ENCODE results near the gene PPP1R12C.

PPP1R12C gene

DNA sequence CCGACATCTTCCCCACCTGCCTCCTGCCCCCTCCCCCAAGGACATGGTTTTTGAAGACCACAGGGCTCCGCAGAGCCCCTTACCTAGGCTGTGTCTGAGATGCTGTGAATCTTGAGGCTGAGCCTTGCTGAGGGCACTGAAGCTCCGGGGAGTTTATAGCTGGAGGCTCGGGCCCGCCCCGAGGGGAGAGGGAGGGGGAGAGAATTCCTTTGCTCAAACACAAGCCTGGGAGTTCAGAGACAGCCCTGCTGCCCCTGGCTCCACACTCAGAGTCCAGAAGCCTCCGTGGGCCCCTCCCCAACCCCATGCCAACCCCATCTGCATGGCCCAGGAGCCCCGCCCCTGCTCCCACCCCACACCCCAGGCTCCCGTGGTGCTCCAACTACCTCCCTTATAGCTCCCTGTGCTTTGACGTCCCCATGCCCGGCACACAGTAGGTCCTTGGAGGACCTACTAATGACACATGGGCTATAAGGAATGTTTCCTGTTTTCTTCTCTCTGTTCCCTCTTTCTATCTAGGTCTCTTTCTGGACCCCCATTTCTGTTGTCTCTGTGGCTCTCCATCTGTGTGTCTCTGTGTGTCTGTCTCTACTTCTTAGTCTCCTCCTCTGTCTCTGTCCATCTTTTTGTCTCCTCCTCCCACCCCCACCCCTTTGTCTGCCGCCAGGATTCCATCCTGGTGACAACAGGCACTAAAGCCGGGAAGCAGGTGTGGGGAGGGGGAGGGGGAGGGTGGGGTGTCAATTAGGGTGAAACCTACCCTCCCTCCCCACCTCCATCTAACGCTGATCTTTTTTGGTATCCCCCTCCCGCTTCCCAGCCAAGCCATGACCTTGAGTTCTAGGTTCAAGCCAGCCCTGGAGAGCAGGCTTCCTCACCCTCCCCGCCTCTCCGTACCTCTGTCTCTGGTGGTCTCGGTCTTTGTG, 31.9 kb upstream of the PPP1R12C start, which contains the start of gene TNNT1:
TSS of gene TNNT1 (minus strand) at position 129 of the 926 bp plus-strand sequence. CDS start 2,049 bp downstream, outside the sequence.
- no peak within 1 kb of the TSS for H2BK15ac ChIP-seq (ENCODE audit: low read length)
- H3K9ac ChIP-seq (ENCODE audit: low read depth, low read length, poor library complexity): no peak within 1 kb of the TSS
- H3K79me1 ChIP-seq (ENCODE audit: low read depth, low read length): no peaks in the 10 kb centered on the region
- no CpG with 5 or more reads among the region's 18 CpGs for WGBS, 2 donors (ENCODE audit: extremely low coverage in 2 of 2, insufficient read length in 2 of 2, insufficient replicate concordance in 1 of 2)
- H2AK5ac ChIP-seq (ENCODE audit: low read depth, low read length): peak within 1 kb of the TSS; percentile 21
- H2BK120ac ChIP-seq (ENCODE audit: low read depth, low read length): no peak within 1 kb of the TSS
- no peak within 1 kb of the TSS for H3K23ac ChIP-seq (ENCODE audit: low read depth, low read length, poor library complexity)
- H3K14ac ChIP-seq (ENCODE audit: low read length): no peak within 1 kb of the TSS
- peak within 1 kb of the TSS; percentile 50 for H3K27ac ChIP-seq (replicated peaks; ENCODE audit: low read length)
- no peak within 1 kb of the TSS for H3K4ac ChIP-seq (ENCODE audit: low read length)
- H3K36me3 ChIP-seq (replicated peaks in 1 of 2; ENCODE audit: control insufficient read depth in 2 of 2, insufficient read depth in 2 of 2, low read length in 2 of 2): no peaks in the 10 kb centered on the region
- H4K8ac ChIP-seq (ENCODE audit: low read depth, low read length): no peak within 1 kb of the TSS
- peaks cover 0 to 2% of the 10 kb centered on the region in 2 donors for H3K9me3 ChIP-seq (replicated peaks in 1 of 2; ENCODE audit: control insufficient read depth in 2 of 2, insufficient read depth in 1 of 2, low read depth in 1 of 2, low read length in 2 of 2)
- peak within 1 kb of the TSS; percentile 39 for H3K4me2 ChIP-seq (ENCODE audit: insufficient read depth, low read length, poor library complexity, severe bottlenecking)
- H2BK5ac ChIP-seq (ENCODE audit: low read length): no peak within 1 kb of the TSS
- peak within 1 kb of the TSS; percentile 19 for H2BK12ac ChIP-seq (ENCODE audit: low read length)
- peaks cover 0 to 46% (median 2%) of the 10 kb centered on the region in 3 experiments for H3K27me3 ChIP-seq (ENCODE audit: control insufficient read depth in 3 of 3, insufficient read depth in 3 of 3, low read depth in 1 of 3, low read length in 3 of 3)
- H3K4me1 ChIP-seq (ENCODE audit: control insufficient read depth in 2 of 2, insufficient read depth in 1 of 2, low read depth in 1 of 2, low read length in 2 of 2): peaks cover 8 to 26% of the 10 kb centered on the region in 2 donors
- peak within 1 kb of the TSS; percentile 35 for H2AFZ ChIP-seq (ENCODE audit: low read length)
- no peak within 1 kb of the TSS for H4K91ac ChIP-seq (ENCODE audit: low read depth, low read length, poor library complexity)
- H3K18ac ChIP-seq (ENCODE audit: low read length): peak within 1 kb of the TSS; percentile 46
- DNase-seq (ENCODE audit: low spot score): no peak
- H3K4me3 ChIP-seq (ENCODE audit: low read length in 2 of 2): no peak within 1 kb of the TSS

DNA sequence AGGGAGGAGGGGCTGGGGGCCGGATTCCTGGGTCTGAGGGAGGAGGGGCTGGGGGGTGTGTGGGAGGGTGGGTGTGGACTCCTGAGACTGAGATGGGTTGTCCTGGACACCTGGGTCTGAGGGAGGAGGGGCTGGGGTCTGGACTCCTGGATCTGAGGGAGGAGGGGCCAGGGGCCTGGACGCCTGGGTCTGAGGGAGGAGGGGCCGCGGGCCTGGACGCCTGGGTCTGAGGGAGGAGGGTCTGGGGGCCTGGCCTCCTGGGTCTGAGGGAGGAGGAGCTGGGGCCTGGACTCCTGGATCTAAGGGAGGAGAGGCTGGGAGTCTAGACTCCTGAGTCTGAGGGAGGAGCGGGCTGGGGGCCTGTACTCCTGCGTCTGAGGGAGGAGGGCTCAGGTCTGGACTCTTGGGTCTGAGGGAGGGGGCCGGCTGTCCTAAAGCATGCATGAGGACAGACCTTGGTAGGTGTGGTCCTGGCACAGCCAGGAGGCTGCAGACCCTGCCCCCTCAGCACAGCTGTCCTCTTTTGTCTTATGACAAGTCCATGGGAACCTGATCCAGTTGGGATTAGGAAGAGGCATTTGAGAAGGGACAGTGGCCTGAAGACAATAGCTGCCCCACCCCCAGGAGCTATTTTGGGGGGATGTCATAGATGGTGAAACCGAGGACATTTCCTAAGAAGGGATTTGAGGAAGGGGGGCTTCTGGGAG, 30.3 kb upstream of the PPP1R12C start:
- Histone ChIP-seq H3K79me1 (ENCODE audit: low read depth, low read length) (no peaks in the 10 kb centered on the region), H2BK120ac (ENCODE audit: low read depth, low read length) (no peak overlapping the region), H2AFZ (ENCODE audit: low read length) (no peak overlapping the region), H3K14ac (ENCODE audit: low read length) (no peak overlapping the region), H3K4ac (ENCODE audit: low read length) (no peak overlapping the region), H2AK5ac (ENCODE audit: low read depth, low read length) (no peak overlapping the region), H3K18ac (ENCODE audit: low read length) (no peak overlapping the region), H3K4me2 (ENCODE audit: insufficient read depth, low read length, poor library complexity, severe bottlenecking) (no peak overlapping the region), H3K4me3 (ENCODE audit: low read length in 2 of 2) (no peak overlapping the region), H2BK5ac (ENCODE audit: low read length) (no peak overlapping the region), H3K4me1 (ENCODE audit: control insufficient read depth in 2 of 2, insufficient read depth in 1 of 2, low read depth in 1 of 2, low read length in 2 of 2) (peaks cover 8 to 26% of the 10 kb centered on the region in 2 donors), H2BK12ac (ENCODE audit: low read length) (no peak overlapping the region), H3K9me3 (replicated peaks in 1 of 2; ENCODE audit: control insufficient read depth in 2 of 2, insufficient read depth in 1 of 2, low read depth in 1 of 2, low read length in 2 of 2) (peaks cover 0 to 2% of the 10 kb centered on the region in 2 donors), H4K8ac (ENCODE audit: low read depth, low read length) (no peak overlapping the region), H4K91ac (ENCODE audit: low read depth, low read length, poor library complexity) (no peak overlapping the region), H3K23ac (ENCODE audit: low read depth, low read length, poor library complexity) (no peak overlapping the region), H3K27me3 (ENCODE audit: control insufficient read depth in 3 of 3, insufficient read depth in 3 of 3, low read depth in 1 of 3, low read length in 3 of 3) (peaks cover 0 to 55% (median 2%) of the 10 kb centered on the region in 3 experiments), H3K9ac (ENCODE audit: low read depth, low read length, poor library complexity) (peak overlapping the region; percentile 3), H2BK15ac (ENCODE audit: low read length) (no peak overlapping the region), H3K36me3 (replicated peaks in 1 of 2; ENCODE audit: control insufficient read depth in 2 of 2, insufficient read depth in 2 of 2, low read length in 2 of 2) (no peaks in the 10 kb centered on the region), H3K27ac (replicated peaks; ENCODE audit: low read length) (no peak overlapping the region)
- DNase-seq (ENCODE audit: low spot score): no peak
- WGBS, 2 donors (ENCODE audit: extremely low coverage in 2 of 2, insufficient read length in 2 of 2, insufficient replicate concordance in 1 of 2): no CpG with 5 or more reads among the region's 9 CpGs

DNA sequence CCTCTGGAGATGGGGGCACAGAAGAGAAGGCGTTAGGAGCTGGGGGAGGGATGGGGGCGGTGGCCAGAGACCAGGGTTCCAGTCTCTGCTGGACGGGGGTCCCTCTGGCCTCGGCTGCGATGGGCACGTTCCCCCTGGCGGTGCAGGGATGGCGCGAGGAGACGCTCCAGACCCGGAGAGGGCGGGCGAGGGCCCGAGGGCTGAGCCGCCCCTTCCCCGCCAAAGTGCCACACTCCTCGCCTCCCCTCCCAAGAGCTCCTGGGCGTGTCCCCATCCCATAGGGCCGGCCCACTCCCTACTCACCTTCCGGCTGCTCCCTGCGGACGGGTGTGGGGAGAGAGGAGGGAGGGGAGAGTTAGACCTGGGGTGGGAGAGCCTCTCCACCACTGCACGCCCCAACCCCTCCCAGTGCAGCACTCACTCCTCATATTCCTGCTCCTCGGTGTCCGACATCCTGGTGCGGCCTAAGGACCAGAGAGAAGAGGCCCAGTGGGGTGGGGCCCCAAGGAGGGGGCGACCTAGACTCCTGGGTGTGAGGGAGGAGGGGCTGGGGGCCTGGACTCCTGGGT, 29.4 kb upstream of the PPP1R12C start:
- Histone ChIP-seq H3K4me1 (ENCODE audit: control insufficient read depth in 2 of 2, insufficient read depth in 1 of 2, low read depth in 1 of 2, low read length in 2 of 2) (peaks cover 8 to 26% of the 10 kb centered on the region in 2 donors), H3K27me3 (ENCODE audit: control insufficient read depth in 3 of 3, insufficient read depth in 3 of 3, low read depth in 1 of 3, low read length in 3 of 3) (peaks cover 0 to 55% (median 2%) of the 10 kb centered on the region in 3 experiments), H3K9me3 (replicated peaks in 1 of 2; ENCODE audit: control insufficient read depth in 2 of 2, insufficient read depth in 1 of 2, low read depth in 1 of 2, low read length in 2 of 2) (no peaks in the 10 kb centered on the region), H3K4me2 (ENCODE audit: insufficient read depth, low read length, poor library complexity, severe bottlenecking) (peak overlapping the region; percentile 78), H2AK5ac (ENCODE audit: low read depth, low read length) (peak overlapping the region; percentile 74), H3K4ac (ENCODE audit: low read length) (peak overlapping the region; percentile 72), H3K79me1 (ENCODE audit: low read depth, low read length) (no peaks in the 10 kb centered on the region), H3K23ac (ENCODE audit: low read depth, low read length, poor library complexity) (peak overlapping the region; percentile 80), H2AFZ (ENCODE audit: low read length) (peak overlapping the region; percentile 85), H3K4me3 (ENCODE audit: low read length in 2 of 2) (peak overlapping the region in 1 of 2 donors; percentile 70), H3K14ac (ENCODE audit: low read length) (no peak overlapping the region), H2BK120ac (ENCODE audit: low read depth, low read length) (peak overlapping the region; percentile 47), H2BK5ac (ENCODE audit: low read length) (peak overlapping the region; percentile 22), H2BK12ac (ENCODE audit: low read length) (no peak overlapping the region), H4K8ac (ENCODE audit: low read depth, low read length) (peak overlapping the region; percentile 1), H3K9ac (ENCODE audit: low read depth, low read length, poor library complexity) (peak overlapping the region; percentile 79), H3K36me3 (replicated peaks in 1 of 2; ENCODE audit: control insufficient read depth in 2 of 2, insufficient read depth in 2 of 2, low read length in 2 of 2) (no peaks in the 10 kb centered on the region), H3K27ac (replicated peaks; ENCODE audit: low read length) (peak overlapping the region; percentile 81), H2BK15ac (ENCODE audit: low read length) (peak overlapping the region; percentile 86), H4K91ac (ENCODE audit: low read depth, low read length, poor library complexity) (no peak overlapping the region), H3K18ac (ENCODE audit: low read length) (peak overlapping the region; percentile 100)
- DNase-seq (ENCODE audit: low spot score): no peak
- WGBS, 2 donors (ENCODE audit: extremely low coverage in 2 of 2, insufficient read length in 2 of 2, insufficient replicate concordance in 1 of 2): no CpG with 5 or more reads among the region's 27 CpGs
